Lower leg skin (tissue), 3 donors: ENCODE measurements around the gene EGLN2.
"Not testable (repeated sequence)": the region's sequence is repeated elsewhere in the genome, so short reads cannot be mapped to it uniquely, and the experiment has no call there.

Source experiments
- POLR2A ChIP-seq, 2 donors: fragments of 450-650 bp; IDR thresholded peaks; one replicate each; pipeline ENCODE4 v1.6.1; 2016 to 2017; ENCODE audit warnings: antibody characterized with exemption in 2 of 2, mild to moderate bottlenecking in 1 of 2, moderate library complexity in 1 of 2
- TF ChIP-seq, protein P1 (sequence below), 3 donors: fragments of 450-650 bp; IDR thresholded peaks; one replicate each; pipeline ENCODE4 v1.5.1; 2016; ENCODE audit warnings: antibody characterized with exemption in 3 of 3, mild to moderate bottlenecking in 3 of 3, moderate library complexity in 2 of 3

DNA sequence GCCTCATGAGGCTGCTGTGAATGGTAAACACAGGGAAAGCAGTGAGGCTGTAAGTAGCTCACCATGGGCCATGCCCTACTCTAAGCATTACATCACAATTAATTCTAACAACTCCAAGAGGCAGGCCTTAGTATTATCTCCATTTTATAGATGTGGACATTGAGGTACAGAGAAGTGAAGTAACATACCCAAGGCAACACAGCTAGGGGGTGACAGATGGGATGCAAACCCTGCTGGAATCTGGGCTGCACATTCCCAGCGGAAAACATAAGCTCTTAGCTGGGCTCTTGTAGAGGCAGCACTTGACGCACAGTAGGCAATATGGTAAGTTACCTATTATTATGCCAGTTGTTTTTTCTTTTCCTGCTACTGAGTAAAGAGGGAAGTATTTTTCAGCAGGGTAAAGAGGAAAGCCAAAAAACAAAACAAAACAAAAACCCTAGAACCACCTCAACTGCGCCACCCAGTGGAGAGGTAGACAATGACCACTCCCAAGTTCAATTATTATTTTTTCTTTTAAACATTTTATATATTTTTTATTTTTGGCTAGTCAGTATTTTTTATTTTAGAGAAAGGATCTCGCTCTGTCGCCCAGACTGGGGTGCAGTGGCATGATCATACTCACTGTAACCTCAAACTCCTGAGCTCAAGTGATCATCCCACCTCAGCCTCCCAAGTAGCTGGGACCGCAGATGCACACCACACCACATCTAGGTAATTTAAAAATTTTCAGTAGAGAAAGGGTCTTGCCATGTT, 20.7 kb downstream of the EGLN2 start:
- TF ChIP-seq, protein P1, sequence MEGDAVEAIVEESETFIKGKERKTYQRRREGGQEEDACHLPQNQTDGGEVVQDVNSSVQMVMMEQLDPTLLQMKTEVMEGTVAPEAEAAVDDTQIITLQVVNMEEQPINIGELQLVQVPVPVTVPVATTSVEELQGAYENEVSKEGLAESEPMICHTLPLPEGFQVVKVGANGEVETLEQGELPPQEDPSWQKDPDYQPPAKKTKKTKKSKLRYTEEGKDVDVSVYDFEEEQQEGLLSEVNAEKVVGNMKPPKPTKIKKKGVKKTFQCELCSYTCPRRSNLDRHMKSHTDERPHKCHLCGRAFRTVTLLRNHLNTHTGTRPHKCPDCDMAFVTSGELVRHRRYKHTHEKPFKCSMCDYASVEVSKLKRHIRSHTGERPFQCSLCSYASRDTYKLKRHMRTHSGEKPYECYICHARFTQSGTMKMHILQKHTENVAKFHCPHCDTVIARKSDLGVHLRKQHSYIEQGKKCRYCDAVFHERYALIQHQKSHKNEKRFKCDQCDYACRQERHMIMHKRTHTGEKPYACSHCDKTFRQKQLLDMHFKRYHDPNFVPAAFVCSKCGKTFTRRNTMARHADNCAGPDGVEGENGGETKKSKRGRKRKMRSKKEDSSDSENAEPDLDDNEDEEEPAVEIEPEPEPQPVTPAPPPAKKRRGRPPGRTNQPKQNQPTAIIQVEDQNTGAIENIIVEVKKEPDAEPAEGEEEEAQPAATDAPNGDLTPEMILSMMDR (IDR thresholded peaks at IDR 0.05): not testable (repeated sequence)
- not testable (repeated sequence) for TF ChIP-seq POLR2A (IDR thresholded peaks at IDR 0.05)
